ENCODE measurements around the gene SMIM22.

DNA sequence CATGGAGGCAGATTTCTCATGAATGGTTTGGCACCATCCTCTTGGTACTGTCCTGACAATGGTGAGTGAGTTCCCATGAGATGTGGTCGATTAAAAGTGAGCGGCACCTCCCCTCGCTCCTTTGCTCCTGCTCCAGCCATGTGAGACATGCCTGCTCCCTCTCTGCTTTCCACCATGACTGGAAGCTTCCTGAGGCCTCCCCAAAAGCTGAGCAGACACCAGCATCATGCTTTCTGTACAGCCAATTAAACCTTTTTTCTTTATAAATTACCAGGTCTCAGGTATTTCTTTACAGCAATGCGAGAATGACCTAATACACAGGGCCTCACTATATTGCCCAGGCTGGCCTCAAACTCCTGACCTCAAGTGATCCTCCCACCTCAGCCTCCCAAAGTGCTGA, 40.3 kb upstream of the SMIM22 start:
- TF ChIP-seq, protein P1, sequence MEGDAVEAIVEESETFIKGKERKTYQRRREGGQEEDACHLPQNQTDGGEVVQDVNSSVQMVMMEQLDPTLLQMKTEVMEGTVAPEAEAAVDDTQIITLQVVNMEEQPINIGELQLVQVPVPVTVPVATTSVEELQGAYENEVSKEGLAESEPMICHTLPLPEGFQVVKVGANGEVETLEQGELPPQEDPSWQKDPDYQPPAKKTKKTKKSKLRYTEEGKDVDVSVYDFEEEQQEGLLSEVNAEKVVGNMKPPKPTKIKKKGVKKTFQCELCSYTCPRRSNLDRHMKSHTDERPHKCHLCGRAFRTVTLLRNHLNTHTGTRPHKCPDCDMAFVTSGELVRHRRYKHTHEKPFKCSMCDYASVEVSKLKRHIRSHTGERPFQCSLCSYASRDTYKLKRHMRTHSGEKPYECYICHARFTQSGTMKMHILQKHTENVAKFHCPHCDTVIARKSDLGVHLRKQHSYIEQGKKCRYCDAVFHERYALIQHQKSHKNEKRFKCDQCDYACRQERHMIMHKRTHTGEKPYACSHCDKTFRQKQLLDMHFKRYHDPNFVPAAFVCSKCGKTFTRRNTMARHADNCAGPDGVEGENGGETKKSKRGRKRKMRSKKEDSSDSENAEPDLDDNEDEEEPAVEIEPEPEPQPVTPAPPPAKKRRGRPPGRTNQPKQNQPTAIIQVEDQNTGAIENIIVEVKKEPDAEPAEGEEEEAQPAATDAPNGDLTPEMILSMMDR (IDR thresholded peaks at IDR 0.05): no peak
- TF ChIP-seq NR3C1 (IDR thresholded peaks at IDR 0.05) (no peak), MAZ (IDR thresholded peaks at IDR 0.05; ENCODE audit: borderline replicate concordance, low read depth, low read length) (no peak), EP300 (IDR thresholded peaks at IDR 0.05) (no peak), SMC3 (IDR thresholded peaks at IDR 0.05) (no peak), POLR2A (IDR thresholded peaks at IDR 0.05; ENCODE audit: low read length) (no peak), CHD2 (IDR thresholded peaks at IDR 0.05; ENCODE audit: low read length, partially characterized antibody) (no peak), BHLHE40 (IDR thresholded peaks at IDR 0.05; ENCODE audit: low read depth, low read length) (no peak), CEBPB (IDR thresholded peaks at IDR 0.05) (no peak), HDAC2 (IDR thresholded peaks at IDR 0.05) (no peak)
- TF ChIP-seq, protein P2, sequence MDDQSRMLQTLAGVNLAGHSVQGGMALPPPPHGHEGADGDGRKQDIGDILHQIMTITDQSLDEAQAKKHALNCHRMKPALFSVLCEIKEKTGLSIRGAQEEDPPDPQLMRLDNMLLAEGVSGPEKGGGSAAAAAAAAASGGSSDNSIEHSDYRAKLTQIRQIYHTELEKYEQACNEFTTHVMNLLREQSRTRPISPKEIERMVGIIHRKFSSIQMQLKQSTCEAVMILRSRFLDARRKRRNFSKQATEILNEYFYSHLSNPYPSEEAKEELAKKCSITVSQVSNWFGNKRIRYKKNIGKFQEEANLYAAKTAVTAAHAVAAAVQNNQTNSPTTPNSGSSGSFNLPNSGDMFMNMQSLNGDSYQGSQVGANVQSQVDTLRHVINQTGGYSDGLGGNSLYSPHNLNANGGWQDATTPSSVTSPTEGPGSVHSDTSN (IDR thresholded peaks at IDR 0.05): no peak
- TF ChIP-seq, protein P3, sequence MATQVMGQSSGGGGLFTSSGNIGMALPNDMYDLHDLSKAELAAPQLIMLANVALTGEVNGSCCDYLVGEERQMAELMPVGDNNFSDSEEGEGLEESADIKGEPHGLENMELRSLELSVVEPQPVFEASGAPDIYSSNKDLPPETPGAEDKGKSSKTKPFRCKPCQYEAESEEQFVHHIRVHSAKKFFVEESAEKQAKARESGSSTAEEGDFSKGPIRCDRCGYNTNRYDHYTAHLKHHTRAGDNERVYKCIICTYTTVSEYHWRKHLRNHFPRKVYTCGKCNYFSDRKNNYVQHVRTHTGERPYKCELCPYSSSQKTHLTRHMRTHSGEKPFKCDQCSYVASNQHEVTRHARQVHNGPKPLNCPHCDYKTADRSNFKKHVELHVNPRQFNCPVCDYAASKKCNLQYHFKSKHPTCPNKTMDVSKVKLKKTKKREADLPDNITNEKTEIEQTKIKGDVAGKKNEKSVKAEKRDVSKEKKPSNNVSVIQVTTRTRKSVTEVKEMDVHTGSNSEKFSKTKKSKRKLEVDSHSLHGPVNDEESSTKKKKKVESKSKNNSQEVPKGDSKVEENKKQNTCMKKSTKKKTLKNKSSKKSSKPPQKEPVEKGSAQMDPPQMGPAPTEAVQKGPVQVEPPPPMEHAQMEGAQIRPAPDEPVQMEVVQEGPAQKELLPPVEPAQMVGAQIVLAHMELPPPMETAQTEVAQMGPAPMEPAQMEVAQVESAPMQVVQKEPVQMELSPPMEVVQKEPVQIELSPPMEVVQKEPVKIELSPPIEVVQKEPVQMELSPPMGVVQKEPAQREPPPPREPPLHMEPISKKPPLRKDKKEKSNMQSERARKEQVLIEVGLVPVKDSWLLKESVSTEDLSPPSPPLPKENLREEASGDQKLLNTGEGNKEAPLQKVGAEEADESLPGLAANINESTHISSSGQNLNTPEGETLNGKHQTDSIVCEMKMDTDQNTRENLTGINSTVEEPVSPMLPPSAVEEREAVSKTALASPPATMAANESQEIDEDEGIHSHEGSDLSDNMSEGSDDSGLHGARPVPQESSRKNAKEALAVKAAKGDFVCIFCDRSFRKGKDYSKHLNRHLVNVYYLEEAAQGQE (IDR thresholded peaks at IDR 0.05): no peak
- TF ChIP-seq, protein P4, sequence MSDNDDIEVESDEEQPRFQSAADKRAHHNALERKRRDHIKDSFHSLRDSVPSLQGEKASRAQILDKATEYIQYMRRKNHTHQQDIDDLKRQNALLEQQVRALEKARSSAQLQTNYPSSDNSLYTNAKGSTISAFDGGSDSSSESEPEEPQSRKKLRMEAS (IDR thresholded peaks at IDR 0.05): no peak
